B cell (primary cell): Measurements from ENCODE around the gene CPEB2. TPM values are rescaled to one million over a fixed set of nuclear protein-coding genes. Genes with fewer than 3 reads are reported as not detected.
"Not testable (repeated sequence)": the region's sequence is repeated elsewhere in the genome, so short reads cannot be mapped to it uniquely, and the experiment has no call there.

Experiments
- ATAC-seq: fragments of 200-7000 bp; cut with Tn5 transposase; one replicate; pipeline ENCODE4 v1.10.0; 2021; ENCODE audit warnings: low read depth, mild to moderate bottlenecking, moderate number of reproducible peaks, moderate library complexity
- CTCF ChIA-PET: fragments of 350-600 bp; sonication (Branson Sonifier 250); formaldehyde crosslinking; loops from one replicate; lab custom pipeline; 2021; ENCODE audit warnings: antibody characterized with exemption, inconsistent platforms; lab: Charles Lee
- POLR2A ChIA-PET: fragments of 350-600 bp; sonication (Branson Sonifier 250); formaldehyde crosslinking; loops from one replicate; lab custom pipeline; 2021; ENCODE audit warnings: antibody characterized with exemption; lab: Charles Lee
- DNase-seq: peaks from one replicate; pipeline ENCODE4 v3.0.0; 2013
- H2AFZ ChIP-seq: 2 replicates; pipeline ENCODE4 v1.6.1; 2012; ENCODE audit warnings: mild to moderate bottlenecking, low read depth, low read length; ENCODE audit not compliant: insufficient read depth, poor library complexity, severe bottlenecking
- H3K27ac ChIP-seq, 2 donors: 1 replicate in 1 of 2; 2 replicates in 1 of 2; pipeline ENCODE4 v1.5.1; 2012 to 2013; ENCODE audit warnings: low read length in 2 of 2, mild to moderate bottlenecking in 2 of 2, moderate library complexity in 1 of 2
- H3K27me3 ChIP-seq, 4 experiments: fragments of 200-600 bp in 1 of 4; sonication (generic) in 1 of 4; replicated peaks in 1 of 4; 1 replicate in 2 of 4; 2 replicates in 2 of 4; pipeline versions ENCODE4 v1.6.1 to v1.7.0; 2013 to 2016; ENCODE audit warnings: low read length in 3 of 4, mild to moderate bottlenecking in 2 of 4, mixed read lengths in 1 of 4, moderate library complexity in 1 of 4; ENCODE audit not compliant: insufficient read depth in 4 of 4, control insufficient read depth in 3 of 4; ENCODE audit errors: control extremely low read depth in 1 of 4
- H3K36me3 ChIP-seq, 2 experiments: replicated peaks in 1 of 2; 1 replicate in 1 of 2; 2 replicates in 1 of 2; pipeline versions ENCODE4 v1.6.1 to v1.7.1; 2013; ENCODE audit warnings: low read length in 1 of 2; ENCODE audit not compliant: insufficient read depth in 2 of 2, control insufficient read depth in 1 of 2; ENCODE audit errors: control extremely low read depth in 1 of 2, extremely low read depth in 1 of 2
- H3K4me1 ChIP-seq, 2 donors: fragments of 200-600 bp in 1 of 2; sonication (generic) in 1 of 2; 1 replicate in 1 of 2; 2 replicates in 1 of 2; pipeline versions ENCODE4 v1.5.1 to v1.6.1; 2013 to 2017; ENCODE audit warnings: low read length in 2 of 2; ENCODE audit not compliant: control insufficient read depth in 2 of 2, insufficient read depth in 2 of 2
- H3K4me2 ChIP-seq: replicated peaks from 2 replicates; pipeline ENCODE3; 2012; ENCODE audit warnings: mild to moderate bottlenecking, low read depth, low read length; ENCODE audit not compliant: poor library complexity, severe bottlenecking
- H3K4me3 ChIP-seq, 5 experiments: fragments of 200-600 bp in 1 of 5; sonication (generic) in 1 of 5; 1 replicate in 3 of 5; 2 replicates in 2 of 5; pipeline versions ENCODE4 v1.5.1 to v1.7.0; 2011 to 2016; ENCODE audit warnings: low read length in 4 of 5, mild to moderate bottlenecking in 4 of 5, low read depth in 2 of 5, control low read depth in 1 of 5, moderate library complexity in 1 of 5; ENCODE audit not compliant: insufficient read depth in 1 of 5; ENCODE audit errors: control extremely low read depth in 1 of 5, extremely low read depth in 1 of 5
- H3K79me2 ChIP-seq: fragments of 200-600 bp; sonication (generic); one replicate; pipeline ENCODE4 v1.6.0; 2016; ENCODE audit warnings: low read length; ENCODE audit not compliant: control insufficient read depth, insufficient read depth
- H3K9ac ChIP-seq: fragments of 200-600 bp; sonication (generic); 2 replicates; pipeline ENCODE4 v1.6.1; 2017; ENCODE audit warnings: mild to moderate bottlenecking, low read length, moderate library complexity
- H3K9me3 ChIP-seq, 3 donors: one replicate each; pipeline versions ENCODE4 v1.6.1 to v1.7.1; 2013; ENCODE audit warnings: low read length in 2 of 3; ENCODE audit not compliant: control insufficient read depth in 2 of 3, insufficient read depth in 1 of 3; ENCODE audit errors: control extremely low read depth in 1 of 3
- H4K20me1 ChIP-seq: 2 replicates; pipeline ENCODE4 v1.6.0; 2012; ENCODE audit warnings: mild to moderate bottlenecking, low read length; ENCODE audit not compliant: insufficient read depth, control insufficient read depth, poor library complexity, severe bottlenecking
- H3K27ac Mint-ChIP-seq: one replicate; pipeline ENCODE4 v1.8.0; 2021; ENCODE audit warnings: mixed read lengths
- H3K27me3 Mint-ChIP-seq: one replicate; pipeline ENCODE4 v1.8.0; 2021; ENCODE audit warnings: mixed read lengths
- H3K4me1 Mint-ChIP-seq: one replicate; pipeline ENCODE4 v1.8.0; 2021; ENCODE audit warnings: mixed read lengths
- H3K4me3 Mint-ChIP-seq: one replicate; pipeline ENCODE4 v1.8.0; 2021; ENCODE audit warnings: mixed read lengths
- H3K9me3 Mint-ChIP-seq: one replicate; pipeline ENCODE4 v1.8.0; 2022; ENCODE audit warnings: mixed read lengths; ENCODE audit not compliant: insufficient read depth
- CTCF ChIP-seq: fragments of 200-600 bp; IDR thresholded peaks from one replicate; pipeline ENCODE4 v1.8.0; 2022; ENCODE audit warnings: antibody characterized with exemption, mild to moderate bottlenecking
- EZH2 ChIP-seq: IDR thresholded peaks from 2 replicates; pipeline ENCODE4 v1.6.1; 2012; ENCODE audit warnings: borderline replicate concordance, low read depth, mild to moderate bottlenecking, moderate library complexity, low read length; ENCODE audit not compliant: insufficient read depth, poor library complexity, severe bottlenecking
- WGBS: methylation state at CpG from one replicate; pipeline ENCODE4 v1.1.5; 2013; ENCODE audit warnings: missing lambda C conversion rate; ENCODE audit not compliant: insufficient coverage; 5-methylcytosine and 5-hydroxymethylcytosine counted together
- intact Hi-C: fragments of 100-400 bp; cut with micrococcal nuclease; formaldehyde crosslinking; loops from one replicate; pipeline ENCODE4 v1.10.0; 2022
- polyA plus RNA-seq: library from polyadenylated mRNA; depleted of rRNA; stranded (reverse); fragments of >200 nt; gene quantifications from 2 replicates; pipeline ENCODE4 v1.2.3, GENCODE V29; 2012
- total RNA-seq, 2 donors: library from RNA; stranded (reverse); fragments of 120-200 nt in 1 of 2; gene quantifications; 1 replicate in 1 of 2; 2 replicates in 1 of 2; pipeline versions ENCODE4 v1.2.3 to v1.2.4, GENCODE V29; 2013 to 2022

Gene CPEB2
- total and polyA plus RNA-seq, 2 donors (not counting 1 experiment from before 2014, with no cell fraction given), result 3.2 to 18.0 TPM

GRCh38 chr4:15084780-15085179, 82.5 kb downstream of the CPEB2 start:
- ATAC-seq, result no peak
- TF ChIP-seq CTCF (no peak), EZH2 (no peak)
- no peaks in the 10 kb centered on the region for H3K79me2 ChIP-seq
- no peak overlapping the region for H3K27ac ChIP-seq
- Mint-ChIP-seq H3K27ac (no peak overlapping the region), H3K4me3 (no peak overlapping the region), H3K9me3 (no peaks in the 10 kb centered on the region), H3K27me3 (no peaks in the 10 kb centered on the region), H3K4me1 (no peaks in the 10 kb centered on the region)
- H3K4me3 ChIP-seq, result no peak overlapping the region
- H3K27me3 ChIP-seq, result no peaks in the 10 kb centered on the region
- POLR2A ChIA-PET, result no interaction called here
- H3K9me3 ChIP-seq, result peaks cover 0 to 4% (median 0%) of the 10 kb centered on the region in 3 donors
- H3K9ac ChIP-seq, result no peak overlapping the region
- H3K4me2 ChIP-seq, result no peak overlapping the region
- H3K4me1 ChIP-seq, result no peaks in the 10 kb centered on the region
- H4K20me1 ChIP-seq, result no peaks in the 10 kb centered on the region
- intact Hi-C loops, result no loop called here
- no peak overlapping the region for H2AFZ ChIP-seq
- H3K36me3 ChIP-seq, result no peaks in the 10 kb centered on the region
- no peak for DNase-seq
- CTCF ChIA-PET, result no interaction called here
- WGBS, result no CpG with 5 or more reads among the region's 1 CpG

- H3K27me3 ChIP-seq, H3K4me1 ChIP-seq, H3K9ac ChIP-seq, H3K4me3 ChIP-seq, H3K27me3 Mint-ChIP-seq, POLR2A ChIA-PET, H3K9me3 Mint-ChIP-seq, H3K27ac Mint-ChIP-seq, H4K20me1 ChIP-seq, H3K4me2 ChIP-seq, DNase-seq, ATAC-seq, H3K4me1 Mint-ChIP-seq, H3K36me3 ChIP-seq, intact Hi-C loops, H3K79me2 ChIP-seq, H3K27ac ChIP-seq, H2AFZ ChIP-seq, H3K4me3 Mint-ChIP-seq, CTCF ChIA-PET, H3K9me3 ChIP-seq: not testable (repeated sequence)
- 75% methylated on average over 3 of the region's 3 CpGs for WGBS
Observed at GRCh38 chr4:15085762-15086161, 83.5 kb downstream of the CPEB2 start.

GRCh38 chr4:15086259-15086658, 84.0 kb downstream of the CPEB2 start:
- intact Hi-C loops, H3K9me3 Mint-ChIP-seq, H3K27ac Mint-ChIP-seq, H2AFZ ChIP-seq, H3K4me3 ChIP-seq, H3K27me3 Mint-ChIP-seq, H3K27ac ChIP-seq, H4K20me1 ChIP-seq, H3K9ac ChIP-seq, H3K4me2 ChIP-seq, H3K4me3 Mint-ChIP-seq, H3K27me3 ChIP-seq, DNase-seq, H3K9me3 ChIP-seq, ATAC-seq, H3K4me1 Mint-ChIP-seq, CTCF ChIA-PET, H3K79me2 ChIP-seq, POLR2A ChIA-PET, H3K4me1 ChIP-seq, H3K36me3 ChIP-seq: not testable (repeated sequence)
- WGBS, result no CpG with 5 or more reads among the region's 2 CpGs
